Measurements from ENCODE around the gene CCNF.

CCNF gene

GRCh38 chr16:2450535-2450934 is 21.3 kb downstream of the CCNF start:
- TF ChIP-seq, protein P1, sequence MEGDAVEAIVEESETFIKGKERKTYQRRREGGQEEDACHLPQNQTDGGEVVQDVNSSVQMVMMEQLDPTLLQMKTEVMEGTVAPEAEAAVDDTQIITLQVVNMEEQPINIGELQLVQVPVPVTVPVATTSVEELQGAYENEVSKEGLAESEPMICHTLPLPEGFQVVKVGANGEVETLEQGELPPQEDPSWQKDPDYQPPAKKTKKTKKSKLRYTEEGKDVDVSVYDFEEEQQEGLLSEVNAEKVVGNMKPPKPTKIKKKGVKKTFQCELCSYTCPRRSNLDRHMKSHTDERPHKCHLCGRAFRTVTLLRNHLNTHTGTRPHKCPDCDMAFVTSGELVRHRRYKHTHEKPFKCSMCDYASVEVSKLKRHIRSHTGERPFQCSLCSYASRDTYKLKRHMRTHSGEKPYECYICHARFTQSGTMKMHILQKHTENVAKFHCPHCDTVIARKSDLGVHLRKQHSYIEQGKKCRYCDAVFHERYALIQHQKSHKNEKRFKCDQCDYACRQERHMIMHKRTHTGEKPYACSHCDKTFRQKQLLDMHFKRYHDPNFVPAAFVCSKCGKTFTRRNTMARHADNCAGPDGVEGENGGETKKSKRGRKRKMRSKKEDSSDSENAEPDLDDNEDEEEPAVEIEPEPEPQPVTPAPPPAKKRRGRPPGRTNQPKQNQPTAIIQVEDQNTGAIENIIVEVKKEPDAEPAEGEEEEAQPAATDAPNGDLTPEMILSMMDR (IDR thresholded peaks at IDR 0.05) = no peak
- no peak for DNase-seq (ENCODE audit: low spot score)
- no peak overlapping the region for H3K4me3 ChIP-seq
- H3K27ac ChIP-seq = no peak overlapping the region

DNA sequence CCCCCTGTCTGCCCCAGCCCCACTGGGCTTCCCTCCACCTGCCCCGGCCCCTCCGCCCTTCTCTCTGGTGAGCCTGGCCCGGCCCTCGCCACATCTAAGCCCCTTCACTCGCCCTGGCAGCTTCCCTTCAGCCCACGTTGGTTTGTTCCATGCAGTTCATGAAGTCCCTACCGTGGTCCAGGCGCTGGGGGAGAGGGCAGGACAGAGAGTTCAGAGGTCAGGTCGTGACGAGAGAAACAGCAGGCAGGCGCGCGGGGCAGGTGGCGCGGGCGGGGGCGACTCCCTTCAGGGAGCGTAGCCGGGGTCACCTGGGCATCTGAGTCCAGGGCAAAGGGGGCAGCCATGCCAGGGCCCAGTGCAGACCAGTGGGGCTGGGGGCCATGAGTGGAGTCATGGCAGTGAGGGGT is 21.7 kb downstream of the CCNF start:
- no peak for DNase-seq (ENCODE audit: low spot score)
- Histone ChIP-seq H3K4me3 (no peak overlapping the region), H3K27ac (no peak overlapping the region)
- TF ChIP-seq, protein P1 (IDR thresholded peaks at IDR 0.05) = no peak

GRCh38 chr16:2451851-2452320 is 22.6 kb downstream of the CCNF start:
- no peak for DNase-seq (ENCODE audit: low spot score)
- TF ChIP-seq, protein P1 (IDR thresholded peaks at IDR 0.05) = no peak
- Histone ChIP-seq H3K4me3 (no peak overlapping the region), H3K27ac (no peak overlapping the region)

DNA sequence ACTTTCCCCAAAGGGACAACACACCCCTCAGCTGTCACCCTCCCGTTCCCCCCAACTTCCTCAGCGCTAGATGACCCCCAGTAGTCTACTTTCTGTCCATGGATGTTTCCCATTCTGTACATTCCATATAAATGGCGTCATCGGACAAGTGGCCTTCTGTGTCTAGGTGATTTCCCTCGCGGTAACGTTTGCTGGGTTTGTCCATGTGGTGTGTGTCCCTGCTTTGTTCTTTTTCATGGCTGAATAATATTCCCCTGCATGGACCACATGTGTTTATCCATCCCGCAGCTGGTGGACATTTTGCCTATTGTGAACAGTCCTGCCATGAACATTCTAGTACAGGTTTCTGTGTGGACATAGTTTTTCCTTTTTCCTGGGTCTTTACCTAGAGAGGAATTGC is 23.4 kb downstream of the CCNF start:
- Histone ChIP-seq H3K27ac (no peak overlapping the region), H3K4me3 (no peak overlapping the region)
- TF ChIP-seq, protein P1 (IDR thresholded peaks at IDR 0.05) = no peak
- no peak for DNase-seq (ENCODE audit: low spot score)

GRCh38 chr16:2455081-2455845 is 26.0 kb downstream of the CCNF start:
- no peak overlapping the region for H3K4me3 ChIP-seq
- H3K27ac ChIP-seq = no peak overlapping the region
- no peak for DNase-seq (ENCODE audit: low spot score)
- TF ChIP-seq, protein P1 (IDR thresholded peaks at IDR 0.05) = no peak

GRCh38 chr16:2456551-2457153 is 27.4 kb downstream of the CCNF start:
- no peak for DNase-seq (ENCODE audit: low spot score)
- Histone ChIP-seq H3K4me3 (no peak overlapping the region), H3K27ac (no peak overlapping the region)
- TF ChIP-seq, protein P1 (IDR thresholded peaks at IDR 0.05) = no peak

GRCh38 chr16:2457267-2457666 is 28.0 kb downstream of the CCNF start:
- DNase-seq (ENCODE audit: low spot score) = no peak
- TF ChIP-seq, protein P1 (IDR thresholded peaks at IDR 0.05) = no peak
- Histone ChIP-seq H3K4me3 (no peak overlapping the region), H3K27ac (no peak overlapping the region)

All from coronary artery (tissue), 2 donors.